Measurements from ENCODE around the gene SLC9C1.

The SLC9C1 gene

DNA sequence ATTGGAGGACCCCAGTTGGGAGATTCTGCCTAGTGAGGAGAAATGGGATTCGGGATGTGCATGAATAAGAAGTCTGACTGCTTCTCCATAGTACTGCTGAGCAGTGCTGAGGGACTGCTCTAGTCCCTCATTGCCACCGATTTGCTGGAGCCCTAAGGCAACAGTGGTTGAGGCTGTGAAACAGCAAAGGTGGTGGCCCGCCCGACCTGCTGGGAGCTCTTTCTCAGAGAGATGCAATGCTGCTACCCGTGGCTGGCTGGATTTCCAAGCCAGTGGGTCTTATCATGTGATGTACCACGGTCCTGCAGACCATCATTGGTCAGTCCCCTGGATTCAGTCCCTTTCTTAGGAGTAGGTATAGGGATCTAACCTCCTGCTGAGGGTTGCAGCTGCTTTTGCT, 118.4 kb downstream of the SLC9C1 start:
- DNase-seq = no peak

DNA sequence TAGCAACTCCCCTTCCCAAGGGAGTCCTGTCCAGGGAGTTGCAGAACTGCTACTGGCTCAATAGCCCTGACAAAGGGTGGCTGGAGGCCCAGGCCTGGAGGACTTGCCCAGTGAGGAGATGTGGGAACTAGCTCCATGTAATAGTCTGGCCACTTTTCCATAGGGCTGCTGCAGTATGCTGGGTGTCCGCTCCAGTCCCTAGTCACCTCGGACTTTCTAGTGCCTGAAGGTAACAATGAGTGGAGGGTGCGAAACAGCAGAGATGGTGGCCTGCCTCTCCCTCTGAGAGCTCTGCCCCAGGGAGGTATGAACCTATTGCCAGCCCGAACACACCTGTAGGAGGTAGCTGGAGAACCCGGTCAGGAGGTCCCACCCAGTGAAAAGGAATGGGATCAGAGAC, 119.0 kb downstream of the SLC9C1 start:
- no peak for DNase-seq

DNA sequence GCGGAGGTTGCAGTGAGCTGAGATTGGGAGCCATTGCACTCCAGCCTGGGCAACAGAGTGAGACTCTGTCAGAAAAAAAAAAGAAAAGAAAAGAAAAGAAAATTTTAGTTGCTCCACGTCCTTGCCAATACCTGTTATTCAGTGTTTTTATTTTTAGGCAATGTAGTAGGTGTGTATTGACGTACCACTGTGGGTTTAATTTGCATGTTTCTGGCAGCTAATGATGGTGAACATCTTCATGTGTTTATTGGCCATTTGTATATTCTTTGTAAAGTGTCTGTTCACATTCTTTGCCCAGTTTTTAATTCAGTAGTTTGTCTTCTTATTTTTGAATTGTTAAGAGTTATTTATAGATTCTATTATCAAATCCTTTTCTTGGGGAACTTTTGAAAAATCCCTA, 122.9 kb downstream of the SLC9C1 start:
- DNase-seq = no peak

DNA sequence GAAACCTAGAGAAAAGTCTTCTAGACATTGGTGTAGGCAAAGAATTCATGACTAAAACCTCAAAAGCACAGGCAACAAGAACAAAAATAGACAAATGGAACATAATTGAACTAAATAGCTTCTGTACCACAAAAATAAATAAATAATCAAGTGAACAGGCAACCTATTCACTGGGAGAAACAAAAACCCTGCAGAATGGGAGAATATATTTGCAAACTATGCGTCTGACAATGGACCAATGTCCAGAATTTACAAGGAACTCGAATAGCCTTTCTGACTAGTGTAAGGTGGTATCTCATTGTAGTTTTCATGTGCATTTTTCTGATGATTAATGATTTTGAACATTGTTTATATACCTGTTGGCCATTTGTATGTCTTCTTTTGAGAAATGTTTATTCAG, 124.0 kb downstream of the SLC9C1 start:
- DNase-seq = no peak

DNA sequence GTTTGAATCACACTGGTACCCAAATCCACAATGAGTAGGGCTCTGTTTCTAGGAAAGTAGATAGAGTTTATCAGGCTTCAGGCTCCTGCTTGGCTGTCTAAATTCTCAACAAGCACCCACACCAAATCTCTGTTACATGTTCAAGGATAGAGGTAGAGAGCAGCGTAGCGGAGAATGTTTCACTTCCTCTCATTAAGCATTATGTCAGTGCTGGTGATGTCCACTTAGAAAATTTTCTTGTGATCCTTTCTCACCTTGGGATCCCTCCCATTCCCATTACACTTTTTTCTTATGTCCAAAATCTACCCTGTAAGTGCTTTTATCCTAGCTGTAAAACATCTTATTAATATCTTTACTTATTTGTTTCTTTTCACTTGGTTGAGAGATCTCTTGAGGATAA, 126.3 kb downstream of the SLC9C1 start:
- DNase-seq = no peak

DNA sequence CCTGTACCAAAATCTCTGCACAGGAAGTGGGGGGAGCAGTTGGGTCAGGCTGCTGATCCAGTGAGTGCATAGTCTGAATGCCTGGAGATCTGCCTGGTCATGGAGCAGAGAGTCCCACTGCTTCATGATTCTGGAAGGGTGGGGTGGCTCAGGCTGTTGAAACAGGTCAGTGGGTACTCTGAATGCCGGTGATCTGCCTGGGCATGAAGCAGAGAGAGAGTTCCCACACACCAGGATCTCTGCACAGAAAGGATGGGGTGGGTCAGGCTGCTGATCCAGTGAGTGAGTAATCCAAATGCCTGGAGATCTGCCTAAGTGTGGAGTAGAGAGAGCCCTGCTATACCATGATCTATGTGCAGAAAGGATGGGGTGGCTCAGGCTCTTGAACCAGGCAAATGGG, 144.9 kb downstream of the SLC9C1 start:
- DNase-seq = no peak

DNA sequence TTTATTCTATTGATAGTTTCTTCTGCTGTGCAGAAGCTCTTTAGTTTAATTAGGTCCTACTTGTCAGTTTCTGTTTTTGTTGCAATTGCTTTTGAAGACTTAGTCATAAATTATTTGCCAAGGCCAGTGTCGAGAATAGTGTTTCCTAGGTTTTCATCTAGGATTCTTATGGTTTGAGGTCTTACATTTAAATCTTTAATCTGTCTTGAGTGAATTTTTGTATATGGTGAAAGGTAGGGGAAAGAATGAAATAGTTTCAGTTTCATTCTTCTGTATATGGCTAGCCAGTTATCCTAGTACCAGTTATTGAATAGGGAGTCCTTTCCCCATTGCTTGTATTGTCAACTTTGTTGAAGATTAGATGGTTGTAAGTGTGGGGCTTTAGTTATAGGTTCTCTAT, 150.3 kb downstream of the SLC9C1 start:
- DNase-seq = no peak

DNA sequence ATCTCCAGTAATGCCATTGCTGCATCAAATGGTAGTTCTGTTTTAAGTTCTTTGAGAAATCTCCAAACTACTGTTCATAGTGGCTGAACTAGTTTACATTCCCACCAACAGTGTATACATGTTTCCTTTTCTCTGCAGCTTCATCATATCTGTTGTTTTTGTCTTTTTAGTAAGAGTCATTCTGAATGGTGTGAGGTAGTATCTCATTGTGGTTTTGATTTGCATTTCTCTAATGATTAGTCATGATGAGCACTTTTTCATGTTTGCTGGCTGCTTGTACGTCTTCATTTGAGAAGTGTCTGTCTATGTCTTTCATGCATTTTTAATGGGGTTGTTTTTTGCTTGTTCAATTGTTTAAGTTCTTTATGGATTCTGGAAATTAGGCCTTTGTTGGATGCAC, 150.8 kb downstream of the SLC9C1 start:
- DNase-seq = no peak

DNA sequence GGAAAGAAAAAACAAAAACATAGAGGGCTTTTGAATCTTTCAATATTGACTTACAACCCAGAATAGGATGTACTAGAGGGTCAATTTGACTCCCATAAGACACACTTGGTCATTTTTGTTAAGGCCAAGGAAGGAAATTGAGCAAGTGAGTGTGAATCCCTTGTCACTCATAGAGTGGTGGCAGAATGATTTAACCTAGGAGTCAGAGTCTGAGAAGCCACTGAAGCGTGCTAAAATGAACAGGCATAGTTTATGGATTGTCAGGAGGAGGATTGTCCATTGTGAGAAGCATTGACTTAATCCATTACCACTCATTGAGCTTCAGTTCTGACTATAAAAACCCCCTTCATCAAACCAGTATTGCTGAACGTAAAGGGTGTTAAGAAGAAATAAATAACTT, 152.7 kb downstream of the SLC9C1 start:
- DNase-seq = no peak

DNA sequence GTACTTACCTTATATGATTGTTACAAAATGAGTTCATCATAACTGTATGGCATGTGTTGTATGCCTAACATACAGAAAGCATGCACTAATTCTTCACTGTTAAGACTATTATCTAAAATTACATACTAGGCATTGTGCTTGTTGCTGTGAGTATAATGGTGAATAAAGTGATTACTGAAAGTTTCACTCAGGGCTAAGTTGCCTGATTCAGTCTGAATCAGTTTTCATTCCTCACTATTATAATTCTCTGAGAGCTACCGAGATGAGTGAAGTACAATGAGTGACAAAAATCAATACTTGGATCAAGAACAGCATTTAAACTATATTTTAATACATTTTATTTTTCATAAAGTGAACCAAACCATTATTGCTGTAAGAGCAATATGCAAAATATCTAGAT, 153.4 kb downstream of the SLC9C1 start:
- no peak for DNase-seq

DNA sequence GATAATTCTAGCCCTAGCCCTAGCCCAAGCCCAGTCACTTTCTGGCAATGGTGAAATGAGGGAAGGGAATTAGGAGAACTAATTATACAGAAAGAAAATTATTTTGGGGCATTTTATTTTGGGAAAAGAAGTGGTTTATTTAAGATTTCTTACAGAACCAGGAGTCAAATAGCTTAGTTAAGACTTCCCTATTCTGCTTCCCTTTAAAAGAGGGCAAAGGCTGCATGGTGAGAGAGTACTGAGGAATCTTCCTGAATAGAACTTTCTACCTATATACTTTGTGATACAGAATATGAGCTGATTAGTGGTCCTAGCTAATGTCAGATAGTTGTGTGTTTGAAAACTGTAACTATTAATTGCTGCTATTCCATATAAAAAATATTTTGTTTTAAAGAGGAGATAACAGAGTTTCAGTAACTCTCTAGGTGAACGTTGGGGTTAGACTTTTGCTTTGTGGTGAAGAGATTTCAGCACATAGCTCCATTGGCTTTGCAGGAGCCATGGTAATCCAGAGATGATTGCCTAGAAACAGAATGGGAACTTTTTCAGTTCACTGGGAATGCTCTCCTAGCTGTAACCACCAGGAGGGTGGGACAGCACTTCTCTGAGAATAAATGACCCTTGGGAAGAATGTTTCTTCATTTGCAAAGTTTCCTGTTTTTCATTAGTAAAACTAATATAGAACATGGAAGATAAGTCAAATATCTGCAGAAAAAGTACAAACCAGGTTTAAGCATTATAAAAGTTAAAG, 155.6 kb downstream of the SLC9C1 start:
- no peak for DNase-seq

DNA sequence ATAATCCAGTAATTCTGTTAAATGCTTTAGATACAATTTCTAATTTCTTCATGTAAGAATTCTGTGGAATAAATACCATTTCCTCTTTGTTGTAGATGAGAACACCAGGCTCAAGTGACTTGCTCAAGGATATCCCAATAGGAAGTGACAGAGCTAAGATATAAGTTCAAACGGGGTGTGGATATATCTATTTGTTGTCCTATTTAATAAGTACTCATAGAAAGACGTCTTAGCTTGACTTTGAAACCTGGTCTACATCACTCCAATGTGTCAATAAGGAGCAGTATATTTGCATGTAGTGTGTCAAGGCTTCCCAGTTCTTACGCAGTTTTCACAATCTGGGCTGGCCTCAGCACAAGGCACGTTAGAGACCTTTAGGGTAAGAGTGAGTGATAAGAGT, 156.2 kb downstream of the SLC9C1 start:
- DNase-seq = no peak

DNA sequence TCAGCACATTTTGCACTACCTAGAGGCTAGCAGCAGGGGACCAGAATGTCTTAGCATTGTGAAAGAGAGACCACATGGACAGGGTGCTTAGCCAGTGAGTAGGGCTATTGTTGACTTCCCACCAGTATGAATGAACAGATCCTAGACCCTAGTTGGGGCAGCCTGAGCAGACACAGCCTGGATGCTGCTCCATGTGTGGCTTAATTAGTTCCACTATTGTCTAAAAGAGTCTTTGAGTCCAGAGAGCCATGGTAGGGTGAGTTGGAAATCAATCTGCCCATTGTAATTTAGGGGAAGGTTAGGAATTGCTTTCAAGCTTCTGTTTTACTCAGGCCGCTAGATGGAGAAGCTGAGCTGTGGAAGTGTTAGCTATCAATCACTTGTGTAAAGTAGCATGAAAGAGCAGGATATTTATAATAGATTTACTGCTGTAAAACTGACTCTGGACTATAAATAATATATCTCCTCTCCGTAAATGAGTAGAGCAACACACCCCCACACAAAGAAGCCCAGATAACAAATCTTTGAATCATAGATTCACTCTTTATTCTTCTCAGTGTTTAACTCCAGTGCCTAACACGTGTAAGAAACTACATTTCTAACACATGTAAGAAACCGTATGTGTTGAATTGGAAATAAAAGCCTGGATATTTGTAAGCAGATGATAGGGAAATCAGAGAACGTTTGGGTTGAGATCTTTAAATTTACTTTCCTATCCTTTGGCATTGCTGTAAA, 156.9 kb downstream of the SLC9C1 start:
- DNase-seq = peak; percentile 64

DNA sequence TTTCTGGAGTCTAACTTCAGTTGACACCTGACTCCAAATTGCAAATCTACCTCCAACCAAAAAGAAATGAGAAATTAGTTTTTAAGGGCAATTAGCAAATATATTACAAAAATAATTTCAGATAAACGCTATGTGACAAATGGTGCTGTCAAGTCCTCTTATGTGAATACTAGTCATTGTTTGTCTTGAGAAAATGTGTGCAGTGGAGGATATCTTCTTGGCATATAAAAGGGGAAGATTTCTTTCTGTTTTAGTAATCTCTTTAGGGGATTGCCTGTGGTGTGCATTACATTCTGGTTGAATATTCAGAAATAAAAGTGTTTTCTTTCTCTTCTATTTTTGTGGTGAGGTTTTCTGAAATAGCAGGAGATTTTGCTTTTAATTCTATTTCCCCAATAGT, 158.0 kb downstream of the SLC9C1 start:
- DNase-seq = no peak

DNA sequence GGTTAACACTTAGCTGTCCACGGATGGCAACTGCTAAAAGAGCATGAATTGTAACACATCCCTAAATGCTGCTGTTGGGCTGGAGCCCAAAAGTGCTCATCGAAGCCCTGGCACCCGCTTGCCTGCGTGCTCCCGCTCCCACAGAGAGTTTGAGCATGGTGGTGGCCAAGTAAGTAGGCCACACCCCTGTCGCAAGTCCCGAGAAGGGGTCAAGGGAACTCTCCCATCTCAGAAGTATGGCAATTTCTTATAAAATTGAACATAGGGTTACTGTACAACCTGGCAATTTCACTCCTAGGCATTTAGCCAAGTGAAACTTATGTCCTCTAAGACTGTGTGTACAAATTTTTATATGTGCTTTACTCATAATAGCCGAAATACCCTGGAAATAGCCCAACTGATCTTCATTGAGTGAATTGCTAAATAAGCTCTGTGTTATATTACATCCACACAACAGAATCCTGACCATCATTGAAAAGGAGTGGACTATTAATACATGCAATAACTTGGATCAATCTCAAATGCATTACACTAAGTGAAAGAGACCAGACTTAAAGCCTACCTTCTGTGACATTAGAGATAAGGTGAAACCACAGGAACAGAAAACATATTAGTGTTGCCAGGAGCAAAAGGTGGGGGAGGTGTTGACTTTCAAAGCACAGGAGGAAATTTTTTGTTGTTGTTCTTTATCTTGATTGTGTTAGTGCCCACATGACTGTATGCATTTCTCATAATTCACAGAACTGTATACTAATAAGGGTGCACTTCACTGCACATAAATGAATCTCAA, 159.5 kb downstream of the SLC9C1 start:
- DNase-seq = peak; percentile 77

DNA sequence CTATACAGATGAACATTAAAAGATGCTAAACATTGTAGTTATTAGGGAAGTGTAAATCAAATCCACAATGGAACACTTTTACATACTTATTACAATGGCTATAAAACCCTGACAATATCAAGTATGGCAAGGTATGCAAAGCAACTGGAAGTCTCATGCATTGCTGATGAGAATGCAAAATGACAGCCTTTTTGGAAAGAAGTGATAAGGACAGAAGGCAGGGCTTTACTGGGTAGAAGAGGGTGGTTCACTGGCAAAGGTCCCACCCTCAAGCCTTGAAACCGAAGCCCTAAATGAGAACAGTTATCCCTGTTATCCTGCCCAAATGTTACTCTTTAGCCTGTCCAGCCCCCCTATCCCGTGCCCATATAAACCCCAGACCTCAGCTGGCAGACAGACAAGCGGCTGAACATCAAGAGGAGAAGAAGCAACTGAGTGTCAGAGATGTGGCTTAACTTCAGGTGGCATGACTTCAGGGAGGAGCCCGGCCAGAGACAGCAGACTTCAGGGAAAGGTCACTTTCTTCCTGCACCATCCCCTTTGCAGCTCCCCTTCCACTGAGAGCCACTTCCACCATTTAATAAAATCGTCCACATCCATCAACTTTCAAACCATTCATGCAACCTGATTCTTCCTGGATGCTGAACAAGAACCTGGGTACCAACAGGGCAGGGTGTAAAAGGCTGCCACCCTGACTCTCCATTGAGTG, 160.2 kb downstream of the SLC9C1 start:
- no peak for DNase-seq

DNA sequence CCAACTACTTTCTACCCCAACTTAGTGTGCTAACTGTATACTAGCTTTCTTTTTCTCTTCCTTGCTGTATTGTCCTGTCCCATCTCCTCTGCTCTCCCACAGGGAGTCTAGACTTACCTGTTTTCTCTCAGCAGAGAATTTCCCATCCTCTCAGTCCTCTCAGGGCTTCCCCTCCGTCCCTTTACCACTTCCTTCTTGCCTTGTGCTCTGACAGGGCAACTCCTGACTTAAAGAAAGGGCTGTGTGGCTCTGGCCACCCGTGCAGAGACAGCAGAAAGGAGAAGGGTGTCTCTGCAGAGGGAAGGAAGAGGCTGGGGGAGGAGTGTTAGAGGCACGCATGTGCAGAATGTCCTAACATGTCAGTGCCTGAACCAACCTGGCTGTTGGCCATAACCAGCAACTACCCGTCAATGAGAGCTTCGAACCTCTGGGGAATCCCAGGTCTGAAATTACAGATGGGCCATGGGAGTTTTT, 161.0 kb downstream of the SLC9C1 start, which contains the start of gene GCSAM:
GCSAM (minus strand) TSS at position 274 of the 474 bp plus-strand sequence; CDS start at position 146, 128 bp downstream.
- peak; percentile 89 for DNase-seq

DNA sequence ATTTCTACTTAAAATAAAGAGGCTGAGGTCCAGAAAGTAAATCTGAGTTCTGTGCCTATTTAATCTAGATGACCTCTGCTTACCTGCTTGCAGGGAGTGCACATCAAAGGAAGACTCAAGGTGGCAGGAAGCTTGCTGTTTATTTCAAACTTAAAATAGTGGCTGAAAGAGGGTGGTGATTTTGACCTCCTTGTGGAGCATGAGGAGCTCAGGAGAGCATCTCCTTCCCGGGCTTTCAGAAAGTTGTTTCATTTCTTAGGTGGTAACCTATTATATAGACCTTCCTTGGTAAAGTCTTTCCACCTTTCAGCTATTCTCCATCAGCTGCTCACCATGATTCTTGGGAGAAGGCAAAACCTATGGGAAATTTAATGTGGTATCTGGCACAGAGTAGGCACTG, 161.5 kb downstream of the SLC9C1 start:
- peak; percentile 40 for DNase-seq

DNA sequence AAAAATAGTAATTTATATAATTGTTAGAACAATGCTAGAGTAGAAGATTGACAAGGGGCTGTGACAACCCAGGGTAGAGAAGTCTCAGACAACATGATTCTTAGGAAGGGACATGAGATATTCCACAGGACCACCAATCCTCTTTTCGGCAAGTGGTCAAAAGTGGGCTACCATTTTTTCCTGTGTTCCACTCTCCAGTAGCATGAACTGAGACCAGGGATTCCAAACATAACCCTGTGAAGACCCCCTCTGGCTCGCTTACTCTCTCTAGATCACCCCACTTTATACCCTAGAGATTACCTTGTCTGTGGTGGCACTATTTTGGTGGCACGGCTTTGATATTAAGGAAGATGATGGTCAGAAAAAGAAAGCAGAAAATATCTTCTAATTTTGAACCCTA, 161.9 kb downstream of the SLC9C1 start:
- no peak for DNase-seq

DNA sequence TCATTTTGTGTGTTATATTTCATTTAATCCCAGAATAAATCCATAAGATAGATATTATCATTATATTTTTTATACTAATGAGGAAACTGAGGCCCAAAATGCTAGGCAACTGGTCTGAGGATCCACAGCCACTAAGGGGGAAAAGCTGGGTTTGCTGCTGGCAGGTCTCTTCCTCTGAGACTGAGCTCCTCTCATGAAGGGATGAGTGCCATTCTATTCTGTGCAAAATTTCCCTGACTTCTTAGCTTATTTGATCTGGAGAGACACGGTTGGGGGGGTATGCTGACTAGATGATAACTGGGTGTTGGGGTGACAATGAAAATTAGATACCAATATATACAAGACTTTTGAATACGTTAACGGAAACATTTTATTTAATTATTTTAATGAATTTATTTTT, 162.9 kb downstream of the SLC9C1 start:
- DNase-seq = no peak

DNA sequence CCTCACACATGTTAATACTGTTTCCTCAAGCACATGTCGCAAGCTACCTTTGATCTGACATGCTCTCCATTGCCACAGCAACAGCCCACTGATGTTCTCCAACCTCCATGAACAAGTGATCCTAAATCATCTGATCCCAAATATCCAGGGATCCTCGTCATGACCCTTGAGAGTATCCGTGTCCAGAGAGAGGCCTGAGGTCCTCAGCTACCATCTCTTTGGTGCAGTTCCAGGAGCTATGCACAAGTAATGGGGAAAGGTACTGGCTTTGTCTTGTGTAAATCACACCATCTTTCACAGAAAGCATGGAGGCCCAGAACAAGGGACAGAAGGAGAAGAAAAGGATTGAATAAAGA, 163.4 kb downstream of the SLC9C1 start:
- no peak for DNase-seq

DNA sequence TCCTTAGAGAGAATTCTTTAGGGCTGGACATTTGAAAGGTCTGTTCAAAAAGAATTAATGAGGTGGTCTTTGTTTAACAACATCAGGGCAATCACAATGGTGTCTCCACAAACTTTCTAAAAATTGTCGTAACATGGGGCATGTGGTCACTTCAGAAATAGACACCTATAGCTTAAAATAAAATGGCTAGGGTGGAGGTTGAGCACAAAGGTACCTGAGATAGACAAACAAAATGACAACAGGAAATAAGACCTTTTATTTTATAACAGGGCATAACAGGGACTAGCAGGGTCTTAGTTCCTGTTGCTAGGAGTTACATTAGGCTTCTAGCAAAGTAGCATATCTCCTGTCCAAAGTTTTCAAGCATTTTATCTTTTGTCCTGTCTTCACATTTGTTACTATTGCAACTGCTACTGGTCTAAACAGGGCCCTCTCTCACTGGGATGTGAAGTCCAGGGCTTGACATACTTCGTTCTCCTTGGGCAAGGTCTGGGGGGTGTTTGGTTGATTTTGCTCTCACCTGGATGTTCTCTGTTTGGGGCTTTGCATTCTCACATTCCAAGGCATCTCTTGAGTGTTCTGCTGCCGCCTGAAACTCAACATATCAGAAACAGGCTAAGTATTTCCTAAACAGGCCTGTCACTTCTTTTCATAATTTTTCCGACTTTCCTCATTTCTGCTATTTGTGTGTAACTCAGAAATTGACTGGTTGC, 163.9 kb downstream of the SLC9C1 start:
- no peak for DNase-seq

Data from CD4-positive, alpha-beta T cell treated with Interleukin-21 for 1 hour (primary cell).